GM10266 (cell line): ENCODE measurements around the gene UNC5C.

Source experiments
- DNase-seq: peaks from one replicate; pipeline ENCODE4 v3.0.0; 2012; ENCODE audit errors: extremely low spot score
- CTCF ChIP-seq: IDR thresholded peaks from 2 replicates; pipeline ENCODE4 v1.5.1; 2012; ENCODE audit warnings: mild to moderate bottlenecking, low read depth; ENCODE audit not compliant: control insufficient read depth, insufficient read depth; ENCODE audit errors: missing control alignments

The UNC5C gene

GRCh38 chr4:95371476-95372224 is 177.1 kb downstream of the UNC5C start:
- DNase-seq = no peak

GRCh38 chr4:95367824-95368223 is 180.9 kb downstream of the UNC5C start:
- no peak for DNase-seq
- no peak for TF ChIP-seq CTCF

More at GRCh38 chr4:95371476-95372224, 177.1 kb downstream of the UNC5C start:
- TF ChIP-seq CTCF = no peak

GRCh38 chr4:95363966-95364365 is 184.8 kb downstream of the UNC5C start:
- TF ChIP-seq CTCF = no peak
- DNase-seq = no peak

- TF ChIP-seq CTCF = no peak
- no peak for DNase-seq
These were observed 185.2 kb downstream of the UNC5C start for GRCh38 chr4:95363559-95363925.

GRCh38 chr4:95362906-95363558 is 185.7 kb downstream of the UNC5C start:
- no peak for TF ChIP-seq CTCF
- DNase-seq = no peak

- no peak for DNase-seq
- no peak for TF ChIP-seq CTCF
These were observed 186.7 kb downstream of the UNC5C start for GRCh38 chr4:95362066-95362465.

- DNase-seq = no peak
- no peak for TF ChIP-seq CTCF
These were observed 187.1 kb downstream of the UNC5C start for GRCh38 chr4:95361696-95361965.
